Fibroblast of lung (primary cell): ENCODE results near the gene ATRNL1. TPM values are rescaled to one million over a fixed set of nuclear protein-coding genes. Genes with fewer than 3 reads are reported as not detected.
A peak's percentile ranks its signal among the peaks of the same experiment; 100 is the strongest.

Experiments
- DNase-seq, 2 donors: peaks; one replicate each; pipeline versions ENCODE4 v3.0.0 to v3.0.0-alpha.2; 2010; ENCODE audit warnings: low read depth in 2 of 2
- H2AFZ ChIP-seq: 2 replicates; pipeline ENCODE4 v1.5.1; 2012; ENCODE audit warnings: low read length, control low read depth, inconsistent platforms
- H3K27ac ChIP-seq: 2 replicates; pipeline ENCODE4 v1.5.1; 2011; ENCODE audit warnings: low read length, control low read depth; ENCODE audit not compliant: insufficient read depth
- H3K27me3 ChIP-seq: 2 replicates; pipeline ENCODE4 v1.5.1; 2011; ENCODE audit warnings: mild to moderate bottlenecking, low read length; ENCODE audit not compliant: control insufficient read depth, insufficient read depth
- H3K36me3 ChIP-seq: 2 replicates; pipeline ENCODE4 v1.5.1; 2011; ENCODE audit warnings: low read length; ENCODE audit not compliant: control insufficient read depth, insufficient read depth
- H3K4me1 ChIP-seq: 2 replicates; pipeline ENCODE4 v1.5.1; 2011; ENCODE audit warnings: low read length; ENCODE audit not compliant: control insufficient read depth, insufficient read depth; ENCODE audit errors: extremely low read depth
- H3K4me2 ChIP-seq: 2 replicates; pipeline ENCODE4 v1.5.1; 2011; ENCODE audit warnings: low read length, control low read depth; ENCODE audit not compliant: insufficient read depth; ENCODE audit errors: extremely low read depth
- H3K4me3 ChIP-seq, 4 experiments: fragments of 200-600 bp in 1 of 4; sonication (generic) in 1 of 4; replicated peaks in 1 of 4; 2 replicates each; pipeline ENCODE4 v1.5.1; 2011 to 2016; ENCODE audit warnings: low read length in 4 of 4, low read depth in 3 of 4, mild to moderate bottlenecking in 3 of 4, control low read depth in 2 of 4, inconsistent platforms in 1 of 4, mixed read lengths in 1 of 4; ENCODE audit not compliant: insufficient read depth in 1 of 4; ENCODE audit errors: control extremely low read depth in 1 of 4
- H3K79me2 ChIP-seq: 2 replicates; pipeline ENCODE4 v1.5.1; 2012; ENCODE audit warnings: mild to moderate bottlenecking, low read length, inconsistent platforms; ENCODE audit not compliant: control insufficient read depth, insufficient read depth
- H3K9ac ChIP-seq: 2 replicates; pipeline ENCODE4 v1.5.1; 2011; ENCODE audit warnings: mild to moderate bottlenecking, low read length, control low read depth; ENCODE audit not compliant: insufficient read depth
- H3K9me3 ChIP-seq: 2 replicates; pipeline ENCODE4 v1.5.1; 2012; ENCODE audit warnings: low read depth, low read length; ENCODE audit not compliant: control insufficient read depth, insufficient read depth
- H4K20me1 ChIP-seq: 2 replicates; pipeline ENCODE4 v1.5.1; 2011; ENCODE audit warnings: low read length; ENCODE audit not compliant: control insufficient read depth, insufficient read depth; ENCODE audit errors: extremely low read depth
- EZH2 ChIP-seq: IDR thresholded peaks from 2 replicates; pipeline ENCODE4 v1.5.1; 2012; ENCODE audit warnings: low read length, control low read depth, mild to moderate bottlenecking; ENCODE audit errors: missing control alignments
- polyA plus RNA-seq, 2 donors: library from polyadenylated mRNA; depleted of rRNA in 1 of 2; stranded (reverse) in 1 of 2; unstranded in 1 of 2; fragments of >200 nt; gene quantifications; 2 replicates each; pipeline ENCODE4 v1.2.1, GENCODE V29; 2011 to 2012; ENCODE audit warnings: missing spikeins in 1 of 2
- total RNA-seq: library from RNA; depleted of rRNA; stranded (reverse); fragments of >200 nt; gene quantifications from 2 replicates; pipeline ENCODE4 v1.2.1, GENCODE V29; 2014
- TF ChIP-seq, protein P1 (sequence below), 2 donors: IDR thresholded peaks in 1 of 2; conservative IDR thresholded peaks in 1 of 2; 1 replicate in 1 of 2; 2 replicates in 1 of 2; pipeline ENCODE4 v1.5.1; 2011 to 2012; ENCODE audit warnings: low read length in 2 of 2, control low read depth in 1 of 2, inconsistent platforms in 1 of 2, low read depth in 1 of 2, mild to moderate bottlenecking in 1 of 2

The ATRNL1 gene
- total and polyA plus RNA-seq, 2 donors (not counting 1 experiment from before 2014, with no cell fraction given), result 0.33 TPM

GRCh38 chr10:115409347-115409746 lies 316.2 kb downstream of the ATRNL1 start:
- Histone ChIP-seq H3K4me3 (no peak overlapping the region), H4K20me1 (no peaks in the 10 kb centered on the region), H3K27ac (no peak overlapping the region), H3K9ac (no peak overlapping the region), H3K79me2 (no peaks in the 10 kb centered on the region), H3K27me3 (no peaks in the 10 kb centered on the region), H2AFZ (no peak overlapping the region), H3K36me3 (no peaks in the 10 kb centered on the region), H3K4me2 (no peak overlapping the region), H3K4me1 (no peaks in the 10 kb centered on the region), H3K9me3 (no peaks in the 10 kb centered on the region)
- DNase-seq, result no peak
- TF ChIP-seq, protein P1, sequence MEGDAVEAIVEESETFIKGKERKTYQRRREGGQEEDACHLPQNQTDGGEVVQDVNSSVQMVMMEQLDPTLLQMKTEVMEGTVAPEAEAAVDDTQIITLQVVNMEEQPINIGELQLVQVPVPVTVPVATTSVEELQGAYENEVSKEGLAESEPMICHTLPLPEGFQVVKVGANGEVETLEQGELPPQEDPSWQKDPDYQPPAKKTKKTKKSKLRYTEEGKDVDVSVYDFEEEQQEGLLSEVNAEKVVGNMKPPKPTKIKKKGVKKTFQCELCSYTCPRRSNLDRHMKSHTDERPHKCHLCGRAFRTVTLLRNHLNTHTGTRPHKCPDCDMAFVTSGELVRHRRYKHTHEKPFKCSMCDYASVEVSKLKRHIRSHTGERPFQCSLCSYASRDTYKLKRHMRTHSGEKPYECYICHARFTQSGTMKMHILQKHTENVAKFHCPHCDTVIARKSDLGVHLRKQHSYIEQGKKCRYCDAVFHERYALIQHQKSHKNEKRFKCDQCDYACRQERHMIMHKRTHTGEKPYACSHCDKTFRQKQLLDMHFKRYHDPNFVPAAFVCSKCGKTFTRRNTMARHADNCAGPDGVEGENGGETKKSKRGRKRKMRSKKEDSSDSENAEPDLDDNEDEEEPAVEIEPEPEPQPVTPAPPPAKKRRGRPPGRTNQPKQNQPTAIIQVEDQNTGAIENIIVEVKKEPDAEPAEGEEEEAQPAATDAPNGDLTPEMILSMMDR (conservative IDR thresholded peaks at IDR 0.05 in 1 of 2, IDR thresholded peaks at IDR 0.05 in 1 of 2; ENCODE audit: low read depth in 1 of 2, low read length in 2 of 2), result no peak
- no peak for TF ChIP-seq EZH2

- Histone ChIP-seq H3K9ac (no peak overlapping the region), H3K79me2 (no peaks in the 10 kb centered on the region), H3K36me3 (no peaks in the 10 kb centered on the region), H3K4me1 (no peaks in the 10 kb centered on the region), H4K20me1 (no peaks in the 10 kb centered on the region), H3K27ac (no peak overlapping the region), H3K4me2 (no peak overlapping the region), H2AFZ (no peak overlapping the region), H3K4me3 (no peak overlapping the region), H3K9me3 (no peaks in the 10 kb centered on the region), H3K27me3 (no peaks in the 10 kb centered on the region)
- TF ChIP-seq EZH2, result no peak
- TF ChIP-seq, protein P1 (conservative IDR thresholded peaks at IDR 0.05 in 1 of 2, IDR thresholded peaks at IDR 0.05 in 1 of 2; ENCODE audit: low read depth in 1 of 2, low read length in 2 of 2), result peak; percentile 40 to 83
- peak; percentile 44 to 72 for DNase-seq
These were observed 324.6 kb downstream of the ATRNL1 start for GRCh38 chr10:115417585-115418265.

- H3K36me3 ChIP-seq, result no peaks in the 10 kb centered on the region
- no peak for DNase-seq
- H3K79me2 ChIP-seq, result no peaks in the 10 kb centered on the region
- H3K4me1 ChIP-seq, result no peaks in the 10 kb centered on the region
- no peaks in the 10 kb centered on the region for H4K20me1 ChIP-seq
- H3K27me3 ChIP-seq, result no peaks in the 10 kb centered on the region
- no peak overlapping the region for H3K9ac ChIP-seq
- no peak overlapping the region for H3K27ac ChIP-seq
- H3K4me2 ChIP-seq, result no peak overlapping the region
- no peak overlapping the region for H2AFZ ChIP-seq
- no peak overlapping the region for H3K4me3 ChIP-seq
- H3K9me3 ChIP-seq, result no peaks in the 10 kb centered on the region
- no peak for TF ChIP-seq EZH2
- TF ChIP-seq, protein P1 (conservative IDR thresholded peaks at IDR 0.05 in 1 of 2, IDR thresholded peaks at IDR 0.05 in 1 of 2; ENCODE audit: low read depth in 1 of 2, low read length in 2 of 2), result no peak
These were observed 329.5 kb downstream of the ATRNL1 start for GRCh38 chr10:115422624-115423023.
